Measurements from ENCODE around the gene MAPK10.

MAPK10 gene

DNA sequence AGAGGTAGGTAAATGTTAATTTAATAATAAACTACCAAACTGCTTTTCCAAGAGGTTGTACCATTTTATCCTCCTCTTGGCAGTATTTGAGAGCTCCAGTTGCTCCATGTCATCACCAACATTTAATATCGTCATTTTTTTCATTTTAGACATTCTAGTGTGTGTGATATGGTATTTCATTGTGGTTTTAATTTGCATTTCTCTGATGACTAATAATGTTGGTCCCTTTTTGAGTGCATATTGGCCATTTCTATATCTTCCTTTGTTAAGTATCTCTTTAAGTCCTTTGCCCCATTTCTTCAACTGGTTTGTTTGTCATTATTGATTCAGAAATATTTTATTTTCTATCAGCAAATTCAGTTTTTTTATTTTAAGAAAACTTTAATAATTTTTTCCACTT lies 88.8 kb downstream of the MAPK10 start:
- DNase-seq: no peak

DNA sequence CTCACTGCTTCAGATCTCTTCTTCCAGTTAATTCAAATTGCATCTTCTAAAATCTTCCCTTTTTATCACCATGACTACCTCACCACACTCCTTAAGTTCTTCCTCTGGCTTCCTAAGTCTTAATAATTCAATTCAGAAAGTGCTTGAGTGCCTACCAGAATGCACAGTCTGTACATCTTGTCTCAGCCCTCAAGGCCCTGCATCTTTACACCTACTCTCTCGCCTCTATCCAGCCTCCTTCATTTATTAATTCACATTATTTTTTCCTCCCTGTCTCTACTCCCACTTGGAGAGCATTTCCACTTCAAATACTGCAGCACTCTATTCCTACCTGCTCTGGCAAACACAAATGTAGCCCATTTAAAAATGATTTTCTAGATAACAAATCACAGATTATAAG lies 90.5 kb downstream of the MAPK10 start:
- no peak for DNase-seq

DNA sequence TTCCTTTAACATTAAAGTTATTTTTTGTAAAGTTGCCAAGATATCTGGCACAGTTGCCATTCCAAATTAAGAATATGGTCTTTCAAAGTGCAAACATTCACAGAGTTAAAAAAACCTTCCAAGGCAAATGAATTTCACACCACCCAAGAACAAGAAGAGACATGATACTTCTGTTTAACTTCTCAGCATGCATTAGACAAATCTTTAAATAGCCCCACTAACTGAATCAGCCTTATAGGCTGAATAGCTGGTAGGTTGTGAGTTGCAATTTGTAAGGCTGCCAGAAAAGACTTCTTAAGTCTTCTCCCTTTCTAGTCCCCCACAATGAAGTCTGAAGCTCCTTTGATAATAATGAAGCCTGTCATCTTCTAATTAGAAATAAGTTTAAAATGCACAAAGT lies 95.6 kb downstream of the MAPK10 start:
- no peak for DNase-seq

DNA sequence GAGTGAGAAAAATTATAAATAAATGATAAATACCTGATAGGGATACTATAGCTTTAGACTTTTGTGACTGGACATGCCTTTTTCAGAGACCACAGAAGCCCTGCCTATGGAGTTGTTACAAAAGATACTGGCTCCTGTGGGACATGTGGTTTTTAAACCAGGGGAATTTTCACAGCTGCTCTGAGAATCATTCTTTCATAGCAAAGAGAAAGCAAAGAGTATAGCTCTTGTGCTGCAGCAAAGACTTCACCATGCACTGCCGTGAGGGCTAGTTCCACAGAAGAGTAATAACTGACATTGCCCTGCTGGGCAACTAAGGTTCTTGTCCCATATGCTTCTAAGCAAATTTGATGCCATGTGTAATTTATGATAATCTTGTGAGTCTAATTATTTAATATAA lies 98.2 kb downstream of the MAPK10 start:
- no peak for DNase-seq

DNA sequence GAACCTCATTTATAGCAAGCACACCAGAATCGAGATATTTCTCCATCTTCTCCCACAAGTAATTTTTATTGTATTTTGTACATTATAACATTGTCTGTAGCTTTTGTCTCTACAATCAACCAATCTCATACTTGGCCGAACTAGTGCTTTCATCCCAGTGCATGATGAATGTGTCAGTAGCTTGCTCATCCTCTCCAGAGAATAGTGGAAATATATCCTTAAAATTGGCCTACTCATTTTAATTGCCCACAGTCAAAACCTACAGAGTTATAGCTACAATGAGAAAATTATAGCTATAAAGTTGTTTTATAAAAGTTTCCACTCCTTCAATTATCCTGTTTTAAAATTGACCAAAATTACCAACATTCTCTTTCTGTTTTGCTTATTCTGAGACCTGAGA lies 103.8 kb downstream of the MAPK10 start:
- no peak for DNase-seq

DNA sequence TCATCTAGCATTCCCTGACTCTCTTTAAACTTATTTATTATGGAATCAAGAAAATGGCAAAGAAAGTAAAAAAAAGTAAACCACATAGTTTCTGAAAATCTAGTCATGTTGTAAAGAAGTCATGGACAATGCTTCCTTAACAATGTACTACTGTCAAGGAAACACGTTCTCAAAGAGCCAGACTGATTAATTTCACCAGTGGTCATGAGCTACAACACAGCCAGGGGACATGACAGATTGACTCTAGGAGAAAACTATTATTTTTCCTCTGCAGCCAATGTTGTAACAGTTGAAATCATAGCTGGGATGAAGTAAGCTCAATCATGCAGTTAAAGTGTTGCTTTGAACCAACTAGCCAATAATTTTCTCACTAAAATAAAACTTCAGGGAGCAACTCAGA lies 109.2 kb downstream of the MAPK10 start:
- no peak for DNase-seq

DNA sequence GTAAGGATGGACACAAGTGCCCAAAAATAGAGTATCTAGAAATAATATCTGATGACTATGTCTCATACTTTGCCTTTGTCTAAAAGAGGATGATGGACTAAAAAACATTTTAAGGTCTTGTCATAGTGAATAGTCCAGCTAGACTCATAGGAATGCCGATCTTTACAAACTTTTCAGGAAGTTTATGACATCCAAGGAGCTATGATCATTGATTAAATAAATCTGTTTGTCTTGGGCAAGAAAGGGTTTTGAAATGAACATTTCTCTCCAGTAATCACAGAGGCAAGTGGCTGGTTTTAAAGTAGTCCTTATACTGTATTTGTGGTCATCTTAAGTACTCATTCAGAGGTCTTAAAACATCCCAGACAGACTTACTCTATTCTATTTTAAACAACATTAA lies 109.8 kb downstream of the MAPK10 start:
- DNase-seq: no peak

DNA sequence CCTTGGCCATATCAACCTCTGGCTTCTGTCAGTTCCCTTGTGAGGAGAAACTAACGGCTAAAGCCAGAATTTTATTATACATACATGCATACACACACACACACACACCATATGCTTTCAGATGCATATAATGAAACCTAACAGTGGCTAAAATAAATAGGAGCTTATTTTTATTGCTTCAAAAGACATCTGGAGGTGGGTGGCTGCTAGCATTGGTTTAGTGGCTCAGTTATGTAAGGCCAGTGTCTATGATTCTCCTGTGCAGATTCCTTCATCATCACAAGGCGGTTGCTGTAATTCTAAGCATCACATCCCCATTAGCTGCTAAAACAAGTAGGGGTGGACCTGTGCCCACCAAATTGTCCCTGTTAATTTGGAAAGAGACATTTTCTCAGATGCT lies 110.8 kb downstream of the MAPK10 start:
- no peak for DNase-seq

DNA sequence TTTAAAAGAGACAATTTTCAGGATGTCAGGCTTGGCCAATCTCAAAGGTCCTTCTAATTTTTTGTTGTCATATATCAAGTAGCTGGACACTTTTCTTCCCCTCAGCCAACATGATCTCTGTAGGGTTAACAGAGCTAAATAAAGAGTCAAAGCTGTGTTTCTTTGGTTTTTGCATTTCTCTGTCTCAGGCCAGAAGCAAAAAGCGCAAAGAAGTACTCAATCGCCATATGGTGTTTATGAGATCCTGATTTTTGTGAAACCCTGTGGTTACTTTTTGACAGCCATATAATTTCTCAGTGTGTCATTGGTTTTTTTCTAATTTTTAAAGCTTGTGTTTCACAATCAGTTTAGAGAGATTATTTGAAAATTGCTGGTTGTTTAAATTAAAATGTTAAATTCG lies 111.9 kb downstream of the MAPK10 start:
- DNase-seq: no peak

DNA sequence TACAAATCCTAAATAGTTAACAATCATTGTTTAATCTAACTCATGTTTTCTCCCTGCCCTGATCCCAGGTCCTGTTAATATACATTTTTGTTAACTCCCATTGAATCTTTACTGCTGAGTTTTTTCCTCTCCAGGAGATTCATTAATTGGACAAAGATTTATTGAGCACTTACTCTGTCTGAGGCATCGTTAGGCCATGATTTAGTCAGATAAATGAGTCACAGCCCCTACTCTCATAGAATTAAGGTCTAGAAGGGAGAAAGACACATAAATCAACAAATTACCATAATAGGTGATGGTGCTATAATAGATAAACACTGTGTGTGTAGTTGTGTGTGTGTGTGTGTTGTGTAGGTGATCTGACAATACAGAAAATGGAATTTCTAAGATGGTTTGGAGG lies 112.5 kb downstream of the MAPK10 start:
- no peak for DNase-seq

DNA sequence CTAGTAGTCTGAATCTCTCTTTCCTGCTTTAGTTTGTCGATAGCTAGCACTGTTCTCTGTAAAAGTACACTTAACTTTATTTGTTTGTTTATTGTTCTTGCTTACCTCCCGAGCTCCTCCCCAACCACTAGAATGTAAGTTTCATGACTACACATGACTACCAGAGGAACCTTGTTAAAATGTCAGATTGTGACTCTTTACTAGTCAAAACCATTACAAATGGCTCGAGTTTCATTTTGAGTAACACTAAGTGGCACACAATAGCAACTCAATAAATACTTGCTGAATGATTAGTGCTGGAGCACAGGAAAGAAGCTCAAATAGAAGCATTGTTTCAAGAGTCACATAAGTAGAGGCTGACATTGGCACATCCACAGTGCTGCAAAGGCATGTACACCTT lies 116.1 kb downstream of the MAPK10 start:
- DNase-seq: no peak

DNA sequence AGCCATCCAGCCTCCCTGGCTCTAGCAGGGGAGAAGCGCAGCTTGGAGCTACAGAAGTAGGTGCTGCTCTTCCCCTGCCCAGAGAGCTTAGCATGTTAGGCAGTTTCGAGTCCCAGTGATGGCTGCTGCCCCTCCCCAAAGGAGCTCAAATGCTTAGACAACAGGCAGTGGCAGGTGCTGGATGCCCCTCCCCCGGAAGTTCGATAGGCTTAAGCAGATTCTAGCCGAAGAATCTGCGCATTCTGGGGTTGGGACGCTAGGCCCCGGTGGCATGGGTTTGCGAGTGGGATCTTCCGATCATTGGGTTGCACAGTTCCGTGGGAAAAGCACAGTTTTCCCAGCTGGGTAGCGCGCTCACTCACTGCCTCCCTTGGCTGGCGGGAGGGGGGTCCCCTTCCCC lies 117.2 kb downstream of the MAPK10 start:
- no peak for DNase-seq

DNA sequence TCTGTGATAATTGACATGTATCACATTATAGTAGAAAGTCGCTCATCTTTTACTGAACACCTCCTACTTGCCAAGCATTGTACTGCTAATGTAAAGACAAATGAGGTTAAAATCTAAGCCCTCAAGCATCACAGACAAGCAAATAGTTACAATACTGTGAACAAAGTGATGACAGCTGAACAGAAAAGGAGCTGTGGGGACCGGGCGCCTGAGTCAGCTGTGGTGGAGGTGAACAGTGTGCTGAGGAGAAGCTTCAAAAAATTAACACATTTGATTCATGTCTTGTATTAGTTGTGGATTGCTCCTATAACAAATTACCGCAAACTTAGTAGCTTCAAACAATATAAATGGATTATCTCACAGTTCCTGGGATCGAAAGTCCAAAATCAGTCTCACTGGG lies 124.3 kb downstream of the MAPK10 start:
- DNase-seq: no peak

DNA sequence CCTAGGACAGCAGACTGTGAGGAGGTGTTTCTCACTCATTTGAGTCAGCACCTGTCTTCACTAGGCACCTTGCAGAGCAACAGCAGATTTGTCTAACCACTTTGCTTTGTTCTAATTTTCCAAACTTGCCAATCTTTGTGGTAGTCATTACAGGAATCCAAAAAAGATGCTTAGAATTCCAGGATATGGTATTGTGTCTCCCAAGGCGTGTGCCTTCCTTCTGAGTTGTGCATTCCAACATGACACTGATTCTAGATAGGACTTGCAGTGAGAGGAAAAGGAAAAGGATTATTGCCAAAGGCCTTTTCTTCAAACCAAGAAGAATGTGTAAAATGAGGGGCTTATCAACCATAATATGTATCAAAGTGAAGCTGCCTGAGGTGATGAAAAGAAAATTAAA lies 126.2 kb downstream of the MAPK10 start:
- DNase-seq: no peak

DNA sequence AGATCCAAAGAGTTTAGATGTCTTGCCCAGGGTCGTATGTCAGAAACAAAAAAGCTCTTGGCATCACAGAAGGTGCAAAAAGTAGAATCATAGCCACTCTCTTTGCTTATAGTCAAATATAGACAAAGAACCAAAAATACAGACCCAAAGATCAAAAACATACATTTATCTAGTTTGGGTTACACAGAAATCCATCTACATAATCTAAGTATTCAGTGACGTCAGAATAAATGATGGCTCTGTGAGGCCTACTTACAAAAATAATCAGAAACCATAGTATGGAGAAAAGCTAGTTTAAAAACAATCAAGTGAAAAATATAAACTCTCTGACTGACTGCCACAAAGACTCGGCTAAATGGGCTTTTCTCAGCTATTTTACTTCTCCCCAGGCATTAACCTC lies 126.8 kb downstream of the MAPK10 start:
- no peak for DNase-seq

DNA sequence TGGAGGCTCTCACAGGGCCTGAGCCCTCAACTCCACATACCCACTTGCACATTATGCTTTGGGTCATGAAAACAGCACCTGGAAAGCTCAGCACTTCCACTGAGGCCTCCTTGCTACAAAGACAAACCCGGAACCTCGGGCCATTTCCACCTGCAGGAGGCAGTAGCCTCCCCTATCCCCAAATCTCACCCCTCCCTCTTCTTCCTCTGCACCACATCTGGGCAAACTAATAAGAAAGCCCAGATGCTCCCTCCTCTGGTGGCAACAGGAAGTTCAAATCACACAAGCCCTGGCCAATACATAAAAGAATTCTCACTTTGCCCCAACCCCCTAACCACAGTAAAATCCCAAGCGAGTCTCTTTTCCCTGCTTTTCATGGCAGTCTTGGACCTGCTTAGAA lies 136.4 kb downstream of the MAPK10 start:
- DNase-seq: no peak

DNA sequence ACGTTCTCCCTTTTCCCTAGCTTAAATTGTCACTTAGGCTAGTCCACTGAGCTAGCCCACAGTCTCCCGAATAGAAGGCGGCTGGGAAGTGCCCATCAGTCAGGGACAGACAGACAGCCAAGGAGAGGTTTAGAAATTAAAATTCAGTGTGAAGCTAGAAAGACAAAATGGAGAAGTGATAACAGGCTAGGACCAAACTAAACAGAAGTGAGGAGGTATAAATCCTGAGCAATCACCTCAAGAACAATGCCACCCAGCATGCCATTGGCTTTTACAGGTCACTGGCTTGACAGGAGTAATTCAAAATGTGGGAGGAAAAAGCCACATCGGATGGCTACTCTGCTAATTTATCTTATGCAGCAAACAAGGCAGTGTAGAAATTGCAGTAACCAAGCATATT lies 138.9 kb downstream of the MAPK10 start:
- DNase-seq: no peak

DNA sequence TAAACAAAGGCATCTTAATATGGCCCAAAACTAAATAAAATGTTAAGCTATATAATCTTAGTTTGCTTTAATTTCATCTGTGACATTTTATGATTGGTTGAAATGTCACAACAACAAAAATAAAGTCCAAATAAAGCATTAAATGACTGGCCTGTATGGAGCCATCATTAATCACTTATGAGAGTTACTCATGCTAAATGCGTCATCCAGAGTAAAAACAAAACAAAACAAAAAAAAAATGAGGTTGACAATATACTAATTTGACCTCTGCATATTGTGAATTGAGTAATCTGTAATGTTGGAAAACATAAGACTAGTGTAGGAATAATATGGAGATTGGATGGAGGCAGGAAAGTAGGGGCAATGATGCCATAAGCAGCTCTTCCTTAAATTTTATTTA lies 139.7 kb downstream of the MAPK10 start:
- DNase-seq: no peak

DNA sequence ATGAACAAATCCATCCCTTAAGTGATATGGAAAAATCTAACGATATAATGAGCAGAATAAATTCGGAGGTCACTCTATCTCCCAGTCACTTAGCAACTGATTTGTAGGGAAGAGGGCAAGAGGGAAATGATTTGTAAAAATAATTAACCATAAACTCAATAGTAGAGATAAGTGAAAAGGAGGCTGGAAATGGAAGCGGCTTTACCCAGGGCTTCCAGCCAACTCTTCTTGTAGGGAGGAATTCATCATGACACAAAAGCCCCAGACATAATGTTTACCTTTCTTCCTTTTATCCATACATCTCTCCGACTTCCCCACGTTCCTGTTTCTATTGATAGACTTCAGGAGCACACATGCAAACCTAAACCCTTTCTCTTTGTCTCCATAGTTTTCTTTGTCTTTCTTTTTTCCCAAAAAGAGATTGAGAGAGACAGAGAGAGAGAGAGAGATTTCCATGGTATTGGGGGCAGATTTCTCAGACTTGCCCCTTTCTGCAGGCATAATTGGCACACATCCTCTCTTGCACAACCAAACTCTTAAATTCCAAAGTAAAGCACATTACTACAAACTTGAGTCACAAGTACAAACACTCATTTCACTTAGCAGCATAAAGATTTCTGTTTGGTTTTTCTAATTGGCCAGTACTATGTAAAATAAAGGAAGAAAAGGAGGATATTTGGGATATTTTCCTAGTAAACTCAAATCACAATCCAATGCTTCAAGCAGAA lies 140.9 kb downstream of the MAPK10 start:
- no peak for DNase-seq

DNA sequence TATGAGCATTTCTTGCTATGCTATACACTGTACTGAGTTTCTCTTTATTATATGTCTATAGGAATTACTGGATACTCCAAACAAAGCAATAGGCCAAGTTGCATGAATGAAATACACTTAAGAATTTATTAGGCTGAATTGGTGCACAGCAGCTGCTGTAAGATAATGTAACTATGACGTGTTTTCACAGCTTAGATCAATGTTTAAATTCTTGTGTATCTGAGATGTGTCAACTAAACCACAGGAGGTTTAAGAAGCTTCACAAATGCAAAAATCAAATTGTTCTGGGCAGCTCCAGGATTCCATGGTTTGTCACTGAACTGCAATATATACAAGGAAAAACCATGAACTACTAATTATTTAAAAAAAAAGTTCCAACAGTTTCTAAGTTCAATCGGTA lies 156.7 kb downstream of the MAPK10 start:
- no peak for DNase-seq

DNA sequence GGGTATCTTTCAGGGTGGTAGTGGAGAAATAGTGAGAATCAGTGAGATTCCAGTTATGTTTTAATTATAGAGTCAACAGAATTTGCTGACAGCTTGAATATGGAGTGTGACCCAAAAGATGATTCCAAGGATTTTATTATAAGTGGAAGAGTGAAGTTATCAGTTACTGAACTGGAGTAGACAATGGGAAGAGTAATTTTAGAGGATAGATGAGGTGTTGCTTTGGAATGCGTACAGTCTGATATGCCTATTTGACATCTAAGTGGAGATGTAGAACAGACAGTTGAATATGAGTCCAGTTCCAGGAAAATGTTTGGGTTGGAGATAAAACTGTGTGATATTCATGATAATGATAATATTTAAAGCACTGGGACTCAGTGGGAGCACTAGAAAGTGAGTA lies 174.2 kb downstream of the MAPK10 start:
- no peak for DNase-seq

DNA sequence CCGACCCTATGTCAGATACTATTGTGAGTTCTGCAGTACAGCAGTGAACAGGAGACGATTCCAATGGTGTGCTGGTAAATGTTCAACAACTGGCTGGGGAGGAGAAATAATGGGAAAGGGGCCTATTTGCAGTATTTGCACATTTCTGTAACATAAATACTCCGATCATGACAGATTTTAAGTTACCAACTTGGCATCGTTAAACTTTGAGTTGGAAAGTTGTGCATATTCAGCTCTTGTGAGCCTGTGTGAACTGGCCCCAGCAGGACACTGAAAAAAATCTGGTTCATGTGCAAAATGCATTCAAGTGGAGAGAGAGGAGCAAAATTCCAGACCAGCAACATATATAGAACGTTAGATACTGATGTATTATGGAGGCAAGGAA lies 175.0 kb downstream of the MAPK10 start:
- DNase-seq: no peak

DNA sequence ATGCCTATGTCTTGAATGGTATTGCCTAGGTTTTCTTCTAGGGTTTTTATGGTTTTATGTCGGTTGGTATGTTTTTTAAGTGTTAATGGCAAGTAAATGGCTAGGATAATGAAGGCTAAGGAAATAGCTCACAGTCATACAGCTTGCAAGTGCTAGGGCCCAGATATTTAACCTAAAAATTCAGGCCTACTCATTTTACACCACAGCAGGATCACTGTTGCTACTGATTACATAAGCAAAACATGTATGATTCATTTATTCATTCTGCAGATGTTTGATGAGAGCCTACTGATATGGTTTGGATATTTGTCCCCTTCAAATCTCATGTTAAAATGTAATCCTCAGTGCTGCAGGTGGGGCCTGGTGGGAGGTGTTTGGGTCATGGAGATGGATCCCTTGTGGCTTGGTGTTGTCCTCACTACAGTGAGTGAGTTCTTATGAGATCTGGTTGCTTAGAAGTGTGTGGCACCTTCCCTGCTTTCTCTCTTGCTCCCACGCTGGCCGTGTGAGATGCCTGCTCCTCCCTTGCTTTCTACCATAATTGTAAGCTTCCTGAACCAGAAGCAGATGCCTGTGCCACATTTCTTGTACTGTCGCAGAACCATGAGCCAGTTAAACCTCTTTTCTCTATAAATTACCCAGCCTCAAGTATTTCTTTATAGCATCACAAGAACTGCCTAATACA lies 175.5 kb downstream of the MAPK10 start:
- no peak for DNase-seq

DNA sequence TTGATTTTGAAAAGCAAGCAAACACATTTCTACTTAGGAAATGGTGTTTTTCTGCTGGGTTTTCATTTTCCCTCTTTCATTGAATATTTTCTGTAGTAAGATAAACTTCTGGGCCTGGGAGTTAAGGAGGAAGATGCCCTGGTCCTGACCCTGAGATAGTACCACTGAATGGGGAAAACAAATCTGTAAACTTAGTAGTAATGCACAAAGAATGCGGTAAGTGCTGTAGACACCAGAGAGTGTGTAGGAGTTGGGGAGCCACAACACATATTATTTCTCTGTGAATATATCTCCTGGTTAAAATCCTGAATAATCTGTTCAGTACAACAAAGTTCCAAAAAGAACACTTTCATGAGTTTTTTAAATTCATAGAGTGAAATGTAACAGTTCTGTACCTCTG lies 178.3 kb downstream of the MAPK10 start:
- DNase-seq: no peak

DNA sequence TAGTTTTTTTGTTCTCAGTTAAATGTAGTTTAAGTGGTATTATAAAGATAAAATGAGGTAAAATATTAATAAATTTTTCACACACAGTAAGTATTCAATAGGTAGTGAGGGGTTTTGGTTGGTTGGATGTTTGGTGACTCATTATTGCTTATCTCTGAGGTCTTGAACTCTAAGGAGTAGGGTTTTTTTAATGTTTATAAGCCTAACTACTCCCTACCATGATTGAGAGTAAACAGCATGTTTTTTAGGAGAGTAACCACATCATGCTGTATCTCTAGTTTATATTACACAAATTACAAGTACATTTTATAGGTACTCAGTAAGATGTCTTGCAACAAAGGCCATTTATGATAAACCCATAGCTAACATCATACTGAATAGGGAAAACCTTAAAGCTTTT lies 181.6 kb downstream of the MAPK10 start:
- no peak for DNase-seq

Data from stimulated activated CD4-positive, alpha-beta T cell treated with anti-CD3 and anti-CD28 coated beads, Interleukin-4, amount 100 ng/mL, for 1 hour (primary cell).